GM23338 (cell line): ENCODE data around the gene HELZ. TPM values are rescaled to one million over a fixed set of nuclear protein-coding genes. Genes with fewer than 3 reads are reported as not detected.

ENCODE experiments used
- ATAC-seq: fragments of 200-7000 bp; cut with Tn5 transposase; 3 replicates; pipeline ENCODE4 v1.9.1; 2020
- DNase-seq: peaks from one replicate; pipeline ENCODE4 v3.0.0-alpha.2; 2015; ENCODE audit warnings: low spot score
- H2AFZ ChIP-seq: fragments of 200-600 bp; sonication (generic); 2 replicates; pipeline ENCODE4 v1.8.0; 2016; ENCODE audit warnings: antibody characterized with exemption, mild to moderate bottlenecking, moderate library complexity
- H3F3A ChIP-seq: fragments of 200-600 bp; sonication (generic); replicated peaks from 2 replicates; pipeline ENCODE4 v1.8.0; 2017; ENCODE audit warnings: antibody characterized with exemption, mixed run types, low read depth
- H3K27ac ChIP-seq: fragments of 200-600 bp; sonication (generic); 2 replicates; pipeline ENCODE4 v1.6.1; 2016; ENCODE audit warnings: low read depth
- H3K27me3 ChIP-seq: fragments of 200-600 bp; sonication (generic); 2 replicates; pipeline ENCODE4 v1.8.0; 2016; ENCODE audit warnings: mild to moderate bottlenecking, mixed run types, moderate library complexity; ENCODE audit not compliant: insufficient read depth
- H3K36me3 ChIP-seq: fragments of 200-600 bp; sonication (generic); 2 replicates; pipeline ENCODE4 v1.8.0; 2016; ENCODE audit warnings: mild to moderate bottlenecking; ENCODE audit not compliant: insufficient read depth
- H3K4me1 ChIP-seq: fragments of 200-600 bp; sonication (generic); 2 replicates; pipeline ENCODE4 v1.8.0; 2016; ENCODE audit warnings: mild to moderate bottlenecking, moderate library complexity; ENCODE audit not compliant: insufficient read depth
- H3K4me2 ChIP-seq: fragments of 200-600 bp; sonication (generic); 2 replicates; pipeline ENCODE4 v1.7.1; 2017; ENCODE audit warnings: mixed run types
- H3K4me3 ChIP-seq: fragments of 200-600 bp; sonication (generic); 2 replicates; pipeline ENCODE4 v1.6.1; 2016; ENCODE audit warnings: mixed run types
- H3K79me2 ChIP-seq: fragments of 200-600 bp; sonication (generic); replicated peaks from 2 replicates; pipeline ENCODE4 v1.8.0; 2017; ENCODE audit warnings: mild to moderate bottlenecking; ENCODE audit not compliant: insufficient read depth
- H3K9me2 ChIP-seq: fragments of 200-600 bp; sonication (generic); 2 replicates; pipeline ENCODE4 v1.8.0; 2017; ENCODE audit not compliant: insufficient read depth
- H4K20me1 ChIP-seq: fragments of 200-600 bp; sonication (generic); replicated peaks from 2 replicates; pipeline ENCODE4 v1.8.0; 2017; ENCODE audit warnings: mild to moderate bottlenecking; ENCODE audit not compliant: insufficient read depth
- H3K27ac Mint-ChIP-seq: 2 replicates; pipeline ENCODE4 v1.8.0; 2020; ENCODE audit warnings: inconsistent platforms, mild to moderate bottlenecking, moderate library complexity, mixed read lengths
- H3K27me3 Mint-ChIP-seq: 3 replicates; pipeline ENCODE4 v1.8.0; 2022; ENCODE audit warnings: low read depth, mild to moderate bottlenecking, moderate library complexity, mixed read lengths, inconsistent platforms; ENCODE audit not compliant: insufficient read depth, poor library complexity
- H3K36me3 Mint-ChIP-seq: 3 replicates; pipeline ENCODE4 v1.8.0; 2021; ENCODE audit warnings: low read depth, mild to moderate bottlenecking, inconsistent platforms, moderate library complexity, mixed read lengths
- H3K4me1 Mint-ChIP-seq: 3 replicates; pipeline ENCODE4 v1.8.0; 2020; ENCODE audit warnings: mild to moderate bottlenecking, inconsistent platforms, mixed read lengths
- H3K4me3 Mint-ChIP-seq: 3 replicates; pipeline ENCODE4 v1.8.0; 2021; ENCODE audit warnings: moderate library complexity, mild to moderate bottlenecking, inconsistent platforms, mixed read lengths
- H3K9me3 Mint-ChIP-seq: 3 replicates; pipeline ENCODE4 v1.8.0; 2020; ENCODE audit warnings: moderate library complexity, mild to moderate bottlenecking, inconsistent platforms, mixed read lengths
- CREB1 ChIP-seq: fragments of 250-450 bp; sonication (Bioruptor Pico); IDR thresholded peaks from 2 replicates; pipeline ENCODE4 v1.5.0; 2020; ENCODE audit warnings: low read depth, mild to moderate bottlenecking, moderate library complexity
- EZH2phosphoT487 ChIP-seq: fragments of 200-600 bp; sonication (generic); IDR thresholded peaks from one replicate; pipeline ENCODE4 v1.8.1; 2018; ENCODE audit warnings: antibody characterized with exemption; ENCODE audit not compliant: unreplicated experiment
- JUNB ChIP-seq: IDR thresholded peaks from one replicate; pipeline ENCODE4 v1.6.1; 2016; ENCODE audit warnings: antibody characterized with exemption; ENCODE audit not compliant: unreplicated experiment
- NANOG ChIP-seq: IDR thresholded peaks from 2 replicates; pipeline ENCODE4 v1.6.1; 2016; ENCODE audit warnings: antibody characterized with exemption, borderline replicate concordance
- POLR2AphosphoS5 ChIP-seq: IDR thresholded peaks from 2 replicates; pipeline ENCODE4 v1.6.1; 2016; ENCODE audit warnings: antibody characterized with exemption, low read depth
- ZNF114 ChIP-seq: fragments of 250-450 bp; sonication (Bioruptor Pico); IDR thresholded peaks from 2 replicates; pipeline ENCODE4 v1.5.0; 2020; ENCODE audit warnings: mild to moderate bottlenecking, moderate library complexity
- ZNF331 ChIP-seq: fragments of 250-450 bp; sonication (Bioruptor Pico); IDR thresholded peaks from 2 replicates; pipeline ENCODE4 v1.5.0; 2020; ENCODE audit warnings: low read depth, mild to moderate bottlenecking, moderate library complexity
- polyA plus RNA-seq: library from polyadenylated mRNA; unstranded; fragments of >200 nt; fragmentation: Nextera tagmentation; extraction: Ambion mirVana; gene quantifications from 2 replicates; pipeline ENCODE4 v1.2.1, GENCODE V29; 2016
- total RNA-seq: library from RNA; depleted of rRNA; stranded (reverse); fragments of >200 nt; shearing (Covaris generic); gene quantifications from 2 replicates; pipeline ENCODE4 v1.2.3, GENCODE V29; 2014
- TF ChIP-seq, protein P1 (sequence below): IDR thresholded peaks from one replicate; pipeline ENCODE4 v1.6.1; 2018; ENCODE audit warnings: antibody characterized with exemption; ENCODE audit not compliant: unreplicated experiment
- TF ChIP-seq, protein P2 (sequence below): fragments of 250-450 bp; sonication (Bioruptor Pico); IDR thresholded peaks from 2 replicates; pipeline ENCODE4 v1.5.0; 2020; ENCODE audit warnings: mild to moderate bottlenecking, moderate library complexity
- TF ChIP-seq, protein P3 (sequence below): IDR thresholded peaks from 2 replicates; pipeline ENCODE4 v1.6.1; 2016; ENCODE audit warnings: antibody characterized with exemption

The HELZ gene
- total and polyA plus RNA-seq, 2 experiments from 2014 or later: 38.9 to 62.0 TPM

DNA sequence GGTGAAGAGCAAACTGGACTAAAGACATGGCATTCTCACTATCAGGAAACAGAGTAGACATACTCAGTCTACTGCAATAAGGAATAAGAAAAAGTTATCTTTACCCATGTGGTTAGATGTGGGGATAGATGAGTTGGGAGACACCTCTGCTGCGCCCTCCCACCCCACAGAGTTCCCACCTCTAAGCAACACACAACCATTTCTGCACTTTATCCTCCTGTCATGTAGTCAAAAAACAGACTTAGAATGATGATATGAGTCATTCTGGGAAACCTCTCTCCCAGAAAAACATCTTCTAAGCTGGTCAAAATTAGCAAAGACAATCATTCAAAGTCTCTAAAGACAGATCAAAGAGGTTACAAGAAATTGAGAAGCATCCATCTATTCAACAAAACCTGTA is 105.7 kb downstream of the HELZ start:
- no peak overlapping the region for H3K4me2 ChIP-seq
- H3K36me3 ChIP-seq: no peaks in the 10 kb centered on the region
- no peak for DNase-seq
- H3K36me3 Mint-ChIP-seq: peaks cover 10% of the 10 kb centered on the region; the same call in 2 of the 3 replicates
- no peak overlapping the region for H2AFZ ChIP-seq
- no peaks in the 10 kb centered on the region for H3K27me3 Mint-ChIP-seq
- no peak overlapping the region for H3K4me3 Mint-ChIP-seq
- no peaks in the 10 kb centered on the region for H3K4me1 ChIP-seq
- H3K27ac Mint-ChIP-seq: no peak overlapping the region
- no peaks in the 10 kb centered on the region for H3F3A ChIP-seq
- ATAC-seq: no peak
- H3K4me1 Mint-ChIP-seq: peaks cover 15% of the 10 kb centered on the region
- no peaks in the 10 kb centered on the region; the same call in 2 of the 3 replicates for H3K9me3 Mint-ChIP-seq
- TF ChIP-seq, protein P1, sequence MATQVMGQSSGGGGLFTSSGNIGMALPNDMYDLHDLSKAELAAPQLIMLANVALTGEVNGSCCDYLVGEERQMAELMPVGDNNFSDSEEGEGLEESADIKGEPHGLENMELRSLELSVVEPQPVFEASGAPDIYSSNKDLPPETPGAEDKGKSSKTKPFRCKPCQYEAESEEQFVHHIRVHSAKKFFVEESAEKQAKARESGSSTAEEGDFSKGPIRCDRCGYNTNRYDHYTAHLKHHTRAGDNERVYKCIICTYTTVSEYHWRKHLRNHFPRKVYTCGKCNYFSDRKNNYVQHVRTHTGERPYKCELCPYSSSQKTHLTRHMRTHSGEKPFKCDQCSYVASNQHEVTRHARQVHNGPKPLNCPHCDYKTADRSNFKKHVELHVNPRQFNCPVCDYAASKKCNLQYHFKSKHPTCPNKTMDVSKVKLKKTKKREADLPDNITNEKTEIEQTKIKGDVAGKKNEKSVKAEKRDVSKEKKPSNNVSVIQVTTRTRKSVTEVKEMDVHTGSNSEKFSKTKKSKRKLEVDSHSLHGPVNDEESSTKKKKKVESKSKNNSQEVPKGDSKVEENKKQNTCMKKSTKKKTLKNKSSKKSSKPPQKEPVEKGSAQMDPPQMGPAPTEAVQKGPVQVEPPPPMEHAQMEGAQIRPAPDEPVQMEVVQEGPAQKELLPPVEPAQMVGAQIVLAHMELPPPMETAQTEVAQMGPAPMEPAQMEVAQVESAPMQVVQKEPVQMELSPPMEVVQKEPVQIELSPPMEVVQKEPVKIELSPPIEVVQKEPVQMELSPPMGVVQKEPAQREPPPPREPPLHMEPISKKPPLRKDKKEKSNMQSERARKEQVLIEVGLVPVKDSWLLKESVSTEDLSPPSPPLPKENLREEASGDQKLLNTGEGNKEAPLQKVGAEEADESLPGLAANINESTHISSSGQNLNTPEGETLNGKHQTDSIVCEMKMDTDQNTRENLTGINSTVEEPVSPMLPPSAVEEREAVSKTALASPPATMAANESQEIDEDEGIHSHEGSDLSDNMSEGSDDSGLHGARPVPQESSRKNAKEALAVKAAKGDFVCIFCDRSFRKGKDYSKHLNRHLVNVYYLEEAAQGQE: no peak
- TF ChIP-seq ZNF331 (CRISPR knock-in tag): no peak
- TF ChIP-seq, protein P2, sequence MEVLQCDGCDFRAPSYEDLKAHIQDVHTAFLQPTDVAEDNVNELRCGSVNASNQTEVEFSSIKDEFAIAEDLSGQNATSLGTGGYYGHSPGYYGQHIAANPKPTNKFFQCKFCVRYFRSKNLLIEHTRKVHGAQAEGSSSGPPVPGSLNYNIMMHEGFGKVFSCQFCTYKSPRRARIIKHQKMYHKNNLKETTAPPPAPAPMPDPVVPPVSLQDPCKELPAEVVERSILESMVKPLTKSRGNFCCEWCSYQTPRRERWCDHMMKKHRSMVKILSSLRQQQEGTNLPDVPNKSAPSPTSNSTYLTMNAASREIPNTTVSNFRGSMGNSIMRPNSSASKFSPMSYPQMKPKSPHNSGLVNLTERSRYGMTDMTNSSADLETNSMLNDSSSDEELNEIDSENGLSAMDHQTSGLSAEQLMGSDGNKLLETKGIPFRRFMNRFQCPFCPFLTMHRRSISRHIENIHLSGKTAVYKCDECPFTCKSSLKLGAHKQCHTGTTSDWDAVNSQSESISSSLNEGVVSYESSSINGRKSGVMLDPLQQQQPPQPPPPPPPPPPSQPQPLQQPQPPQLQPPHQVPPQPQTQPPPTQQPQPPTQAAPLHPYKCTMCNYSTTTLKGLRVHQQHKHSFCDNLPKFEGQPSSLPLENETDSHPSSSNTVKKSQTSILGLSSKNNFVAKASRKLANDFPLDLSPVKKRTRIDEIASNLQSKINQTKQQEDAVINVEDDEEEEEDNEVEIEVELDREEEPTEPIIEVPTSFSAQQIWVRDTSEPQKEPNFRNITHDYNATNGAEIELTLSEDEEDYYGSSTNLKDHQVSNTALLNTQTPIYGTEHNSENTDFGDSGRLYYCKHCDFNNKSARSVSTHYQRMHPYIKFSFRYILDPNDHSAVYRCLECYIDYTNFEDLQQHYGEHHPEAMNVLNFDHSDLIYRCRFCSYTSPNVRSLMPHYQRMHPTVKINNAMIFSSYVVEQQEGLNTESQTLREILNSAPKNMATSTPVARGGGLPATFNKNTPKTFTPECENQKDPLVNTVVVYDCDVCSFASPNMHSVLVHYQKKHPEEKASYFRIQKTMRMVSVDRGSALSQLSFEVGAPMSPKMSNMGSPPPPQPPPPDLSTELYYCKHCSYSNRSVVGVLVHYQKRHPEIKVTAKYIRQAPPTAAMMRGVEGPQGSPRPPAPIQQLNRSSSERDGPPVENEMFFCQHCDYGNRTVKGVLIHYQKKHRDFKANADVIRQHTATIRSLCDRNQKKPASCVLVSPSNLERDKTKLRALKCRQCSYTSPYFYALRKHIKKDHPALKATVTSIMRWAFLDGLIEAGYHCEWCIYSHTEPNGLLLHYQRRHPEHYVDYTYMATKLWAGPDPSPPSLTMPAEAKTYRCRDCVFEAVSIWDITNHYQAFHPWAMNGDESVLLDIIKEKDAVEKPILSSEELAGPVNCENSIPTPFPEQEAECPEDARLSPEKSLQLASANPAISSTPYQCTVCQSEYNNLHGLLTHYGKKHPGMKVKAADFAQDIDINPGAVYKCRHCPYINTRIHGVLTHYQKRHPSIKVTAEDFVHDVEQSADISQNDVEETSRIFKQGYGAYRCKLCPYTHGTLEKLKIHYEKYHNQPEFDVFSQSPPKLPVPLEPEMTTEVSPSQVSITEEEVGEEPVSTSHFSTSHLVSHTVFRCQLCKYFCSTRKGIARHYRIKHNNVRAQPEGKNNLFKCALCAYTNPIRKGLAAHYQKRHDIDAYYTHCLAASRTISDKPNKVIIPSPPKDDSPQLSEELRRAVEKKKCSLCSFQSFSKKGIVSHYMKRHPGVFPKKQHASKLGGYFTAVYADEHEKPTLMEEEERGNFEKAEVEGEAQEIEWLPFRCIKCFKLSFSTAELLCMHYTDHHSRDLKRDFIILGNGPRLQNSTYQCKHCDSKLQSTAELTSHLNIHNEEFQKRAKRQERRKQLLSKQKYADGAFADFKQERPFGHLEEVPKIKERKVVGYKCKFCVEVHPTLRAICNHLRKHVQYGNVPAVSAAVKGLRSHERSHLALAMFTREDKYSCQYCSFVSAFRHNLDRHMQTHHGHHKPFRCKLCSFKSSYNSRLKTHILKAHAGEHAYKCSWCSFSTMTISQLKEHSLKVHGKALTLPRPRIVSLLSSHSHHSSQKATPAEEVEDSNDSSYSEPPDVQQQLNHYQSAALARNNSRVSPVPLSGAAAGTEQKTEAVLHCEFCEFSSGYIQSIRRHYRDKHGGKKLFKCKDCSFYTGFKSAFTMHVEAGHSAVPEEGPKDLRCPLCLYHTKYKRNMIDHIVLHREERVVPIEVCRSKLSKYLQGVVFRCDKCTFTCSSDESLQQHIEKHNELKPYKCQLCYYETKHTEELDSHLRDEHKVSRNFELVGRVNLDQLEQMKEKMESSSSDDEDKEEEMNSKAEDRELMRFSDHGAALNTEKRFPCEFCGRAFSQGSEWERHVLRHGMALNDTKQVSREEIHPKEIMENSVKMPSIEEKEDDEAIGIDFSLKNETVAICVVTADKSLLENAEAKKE (CRISPR knock-in tag): no peak
- no peak for TF ChIP-seq JUNB
- TF ChIP-seq POLR2AphosphoS5: no peak
- no peak for TF ChIP-seq NANOG
- no peak for TF ChIP-seq CREB1
- TF ChIP-seq EZH2phosphoT487: no peak
- TF ChIP-seq ZNF114 (CRISPR knock-in tag): no peak
- TF ChIP-seq, protein P3, sequence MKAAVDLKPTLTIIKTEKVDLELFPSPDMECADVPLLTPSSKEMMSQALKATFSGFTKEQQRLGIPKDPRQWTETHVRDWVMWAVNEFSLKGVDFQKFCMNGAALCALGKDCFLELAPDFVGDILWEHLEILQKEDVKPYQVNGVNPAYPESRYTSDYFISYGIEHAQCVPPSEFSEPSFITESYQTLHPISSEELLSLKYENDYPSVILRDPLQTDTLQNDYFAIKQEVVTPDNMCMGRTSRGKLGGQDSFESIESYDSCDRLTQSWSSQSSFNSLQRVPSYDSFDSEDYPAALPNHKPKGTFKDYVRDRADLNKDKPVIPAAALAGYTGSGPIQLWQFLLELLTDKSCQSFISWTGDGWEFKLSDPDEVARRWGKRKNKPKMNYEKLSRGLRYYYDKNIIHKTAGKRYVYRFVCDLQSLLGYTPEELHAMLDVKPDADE: no peak
- H3K27ac ChIP-seq: no peak overlapping the region
- H3K27me3 ChIP-seq: no peaks in the 10 kb centered on the region
- H3K4me3 ChIP-seq: no peak overlapping the region
- no peaks in the 10 kb centered on the region for H4K20me1 ChIP-seq
- no peaks in the 10 kb centered on the region for H3K79me2 ChIP-seq
- no peaks in the 10 kb centered on the region for H3K9me2 ChIP-seq
